K562 treated with DMSO at 1 percent for 4 hours (cell line): ENCODE measurements around the gene TMEM247. TPM values are rescaled to one million over a fixed set of nuclear protein-coding genes. Genes with fewer than 3 reads are reported as not detected.

ENCODE experiments used
- total RNA-seq: library from RNA; unstranded; fragments of 300-600 nt; gene quantifications from 2 replicates; pipeline ENCODE4 v1.2.3, GENCODE V29; 2022; ENCODE audit not compliant: insufficient read depth

Gene TMEM247
- 6.5 and 8.6 TPM in 2 replicates for total RNA-seq

GRCh38 chr2:46479265-46479664 is at the start of gene TMEM247:
TSS of gene TMEM247 (plus strand) at chr2:46479565.

Other genes with a start within 250 kb of the TMEM247 start
- 17.6 and 19.1 TPM in 2 replicates for gene EPAS1, start 182.2 kb upstream of the TMEM247 start, total RNA-seq
- gene RHOQ, start 62.9 kb downstream of the TMEM247 start, total RNA-seq = 15.8 and 18.8 TPM in 2 replicates
- 5.1 and 7.3 TPM in 2 replicates for gene ATP6V1E2, start 63.0 kb downstream of the TMEM247 start, total RNA-seq
- 2.9 and 9.9 TPM in 2 replicates for gene PIGF, start 137.5 kb downstream of the TMEM247 start, total RNA-seq
- 4.7 and 5.4 TPM in 2 replicates for gene CRIPT, start 137.7 kb downstream of the TMEM247 start, total RNA-seq
- gene SOCS5, start 219.7 kb downstream of the TMEM247 start, total RNA-seq = 4.6 and 5.5 TPM in 2 replicates